Neural cell (in vitro differentiated cells): ENCODE measurements around the gene IFT81.

ENCODE experiments used
- EZH2 ChIP-seq: fragments of 200-600, 300-800 bp; shearing (Covaris generic), sonication (generic); IDR thresholded peaks from 2 replicates; pipeline ENCODE4 v1.6.1; 2014; ENCODE audit warnings: antibody characterized with exemption, low read length, borderline replicate concordance, mild to moderate bottlenecking; ENCODE audit not compliant: insufficient read depth, poor library complexity, severe bottlenecking
- POLR2AphosphoS5 ChIP-seq: IDR thresholded peaks from 2 replicates; pipeline ENCODE4 v1.6.1; 2012
- RAD21 ChIP-seq: fragments of 450-650 bp; conservative IDR thresholded peaks from 2 replicates; pipeline ENCODE4 v1.6.1; 2014; ENCODE audit warnings: antibody characterized with exemption, mild to moderate bottlenecking, moderate library complexity
- TF ChIP-seq, protein P1 (sequence below): fragments of 450-650 bp; IDR thresholded peaks from 2 replicates; pipeline ENCODE4 v1.5.1; 2014; ENCODE audit warnings: antibody characterized with exemption, mild to moderate bottlenecking, moderate library complexity; ENCODE audit not compliant: poor library complexity, severe bottlenecking

DNA sequence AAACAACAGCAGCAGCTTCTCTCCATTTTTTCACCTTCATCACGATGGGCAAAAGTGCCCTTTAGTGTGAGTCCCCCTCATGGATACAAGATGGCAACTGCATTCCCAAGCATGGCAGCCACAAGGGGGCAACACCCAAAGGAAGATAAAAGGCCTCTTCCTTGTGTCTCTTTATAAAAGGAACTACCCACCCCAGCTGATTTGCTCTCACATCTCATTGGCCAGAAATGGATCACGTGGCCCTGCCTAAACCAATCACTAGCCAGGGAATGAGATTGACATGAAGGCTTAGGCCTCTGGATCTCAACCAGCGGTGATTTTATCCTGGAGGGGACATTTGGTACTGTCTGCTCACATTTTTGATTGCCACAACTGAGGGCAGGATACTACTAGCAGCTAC, 21.9 kb upstream of the IFT81 start:
- TF ChIP-seq EZH2 (no peak), RAD21 (no peak), POLR2AphosphoS5 (no peak)
- TF ChIP-seq, protein P1, sequence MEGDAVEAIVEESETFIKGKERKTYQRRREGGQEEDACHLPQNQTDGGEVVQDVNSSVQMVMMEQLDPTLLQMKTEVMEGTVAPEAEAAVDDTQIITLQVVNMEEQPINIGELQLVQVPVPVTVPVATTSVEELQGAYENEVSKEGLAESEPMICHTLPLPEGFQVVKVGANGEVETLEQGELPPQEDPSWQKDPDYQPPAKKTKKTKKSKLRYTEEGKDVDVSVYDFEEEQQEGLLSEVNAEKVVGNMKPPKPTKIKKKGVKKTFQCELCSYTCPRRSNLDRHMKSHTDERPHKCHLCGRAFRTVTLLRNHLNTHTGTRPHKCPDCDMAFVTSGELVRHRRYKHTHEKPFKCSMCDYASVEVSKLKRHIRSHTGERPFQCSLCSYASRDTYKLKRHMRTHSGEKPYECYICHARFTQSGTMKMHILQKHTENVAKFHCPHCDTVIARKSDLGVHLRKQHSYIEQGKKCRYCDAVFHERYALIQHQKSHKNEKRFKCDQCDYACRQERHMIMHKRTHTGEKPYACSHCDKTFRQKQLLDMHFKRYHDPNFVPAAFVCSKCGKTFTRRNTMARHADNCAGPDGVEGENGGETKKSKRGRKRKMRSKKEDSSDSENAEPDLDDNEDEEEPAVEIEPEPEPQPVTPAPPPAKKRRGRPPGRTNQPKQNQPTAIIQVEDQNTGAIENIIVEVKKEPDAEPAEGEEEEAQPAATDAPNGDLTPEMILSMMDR, result peak; percentile 26
